GM23248 (cell line): ENCODE measurements around the gene TCF12. TPM values are rescaled to one million over a fixed set of nuclear protein-coding genes. Genes with fewer than 3 reads are reported as not detected.

Source experiments
- DNase-seq: peaks from one replicate; pipeline ENCODE4 v3.0.0-alpha.2; 2015
- H2AFZ ChIP-seq: fragments of 200-600 bp; sonication (generic); 2 replicates; pipeline ENCODE4 v1.6.1; 2016; ENCODE audit warnings: antibody characterized with exemption
- H3F3A ChIP-seq: fragments of 200-600 bp; sonication (generic); 2 replicates; pipeline ENCODE4 v1.6.1; 2016; ENCODE audit warnings: mild to moderate bottlenecking, antibody characterized with exemption, mixed run types; ENCODE audit not compliant: insufficient read depth
- H3K27ac ChIP-seq: fragments of 200-600 bp; sonication (generic); 2 replicates; pipeline ENCODE4 v1.5.1; 2016; ENCODE audit warnings: mild to moderate bottlenecking
- H3K27me3 ChIP-seq: fragments of 200-600 bp; sonication (generic); replicated peaks from 2 replicates; pipeline ENCODE4 v1.6.1; 2016; ENCODE audit warnings: mild to moderate bottlenecking; ENCODE audit not compliant: insufficient read depth
- H3K36me3 ChIP-seq: fragments of 200-600 bp; sonication (generic); 2 replicates; pipeline ENCODE4 v1.6.1; 2016; ENCODE audit warnings: low read depth, mild to moderate bottlenecking
- H3K4me1 ChIP-seq: fragments of 200-600 bp; sonication (generic); 2 replicates; pipeline ENCODE4 v1.6.1; 2016; ENCODE audit warnings: mild to moderate bottlenecking; ENCODE audit not compliant: insufficient read depth
- H3K4me2 ChIP-seq: fragments of 200-600 bp; sonication (generic); one replicate; pipeline ENCODE4 v1.6.1; 2016; ENCODE audit warnings: mild to moderate bottlenecking; ENCODE audit not compliant: unreplicated experiment
- H3K4me3 ChIP-seq: fragments of 200-600 bp; sonication (generic); 2 replicates; pipeline ENCODE4 v1.5.1; 2016; ENCODE audit warnings: mild to moderate bottlenecking
- H3K79me2 ChIP-seq: fragments of 200-600 bp; sonication (generic); 2 replicates; pipeline ENCODE4 v1.6.1; 2016; ENCODE audit warnings: mild to moderate bottlenecking; ENCODE audit not compliant: insufficient read depth
- H3K9ac ChIP-seq: fragments of 200-600 bp; sonication (generic); 2 replicates; pipeline ENCODE4 v1.6.1; 2016; ENCODE audit warnings: mild to moderate bottlenecking
- H3K9me2 ChIP-seq: fragments of 200-600 bp; sonication (generic); 2 replicates; pipeline ENCODE4 v1.6.1; 2016; ENCODE audit warnings: mixed run types, mild to moderate bottlenecking, moderate library complexity; ENCODE audit not compliant: insufficient read depth
- H3K9me3 ChIP-seq: fragments of 200-600 bp; sonication (generic); one replicate; pipeline ENCODE4 v1.6.1; 2017; ENCODE audit warnings: low read depth
- H4K20me1 ChIP-seq: fragments of 200-600 bp; sonication (generic); 2 replicates; pipeline ENCODE4 v1.6.0; 2016; ENCODE audit not compliant: insufficient read depth
- EZH2 ChIP-seq: fragments of 200-600 bp; sonication (generic); IDR thresholded peaks from 2 replicates; pipeline ENCODE4 v1.6.1; 2018; ENCODE audit warnings: antibody characterized with exemption, mild to moderate bottlenecking; ENCODE audit not compliant: insufficient read depth, poor library complexity, severe bottlenecking
- EZH2phosphoT487 ChIP-seq: fragments of 200-600 bp; sonication (generic); IDR thresholded peaks from 2 replicates; pipeline ENCODE4 v1.6.1; 2018; ENCODE audit warnings: antibody characterized with exemption, moderate library complexity, mild to moderate bottlenecking, low read depth; ENCODE audit not compliant: insufficient read depth
- WGBS, 2 experiments: methylation state at CpG; one replicate each; pipeline ENCODE4 v1.1.6; 2015 to 2017; ENCODE audit warnings: low lambda C conversion rate in 2 of 2, low coverage in 1 of 2; ENCODE audit errors: missing lambda C conversion rate in 2 of 2; 5-methylcytosine and 5-hydroxymethylcytosine counted together
- in situ Hi-C: fragments of 300-500 bp; cut with MboI; formaldehyde crosslinking; loops from 2 replicates; pipeline ENCODE4 v1.15.0; 2020
- polyA plus RNA-seq: library from polyadenylated mRNA; unstranded; fragments of >200 nt; fragmentation: Nextera tagmentation; extraction: Ambion mirVana; gene quantifications from 2 replicates; pipeline ENCODE4 v1.2.1, GENCODE V29; 2016
- total RNA-seq: library from RNA; depleted of rRNA; stranded (reverse); fragments of >200 nt; shearing (Covaris generic); gene quantifications from 2 replicates; pipeline ENCODE4 v1.2.3, GENCODE V29; 2014

Gene TCF12
- total and polyA plus RNA-seq, 2 experiments from 2014 or later = 53.6 to 58.6 TPM

- H3K9me3 ChIP-seq = no peaks in the 10 kb centered on the region
- H3K9me2 ChIP-seq = no peaks in the 10 kb centered on the region
- H3F3A ChIP-seq = no peaks in the 10 kb centered on the region
- H3K27me3 ChIP-seq = no peaks in the 10 kb centered on the region
- peaks cover 12% of the 10 kb centered on the region for H3K4me1 ChIP-seq
- H2AFZ ChIP-seq = no peak overlapping the region
- 0 out of 2 replicates have a peak, but pooled peaks cover 4% of the 10 kb centered on the region for H4K20me1 ChIP-seq
- H3K9ac ChIP-seq = no peak overlapping the region
- WGBS, 2 experiments = 96 to 99% methylated on average over 4 of the region's 4 CpGs
- H3K4me2 ChIP-seq = no peak overlapping the region
- in situ Hi-C loops = no loop called here
- no peak for TF ChIP-seq EZH2
- TF ChIP-seq EZH2phosphoT487 = no peak
- no peak overlapping the region for H3K4me3 ChIP-seq
- no peak for DNase-seq
- peaks cover 68% of the 10 kb centered on the region for H3K79me2 ChIP-seq
- H3K27ac ChIP-seq = no peak overlapping the region
- H3K36me3 ChIP-seq = no peaks in the 10 kb centered on the region
Observed at GRCh38 chr15:57100136-57100539, 181.7 kb downstream of the TCF12 start.

GRCh38 chr15:57102858-57103257, 184.4 kb downstream of the TCF12 start:
- no peak for TF ChIP-seq EZH2phosphoT487
- no peak for TF ChIP-seq EZH2

GRCh38 chr15:57108296-57108695, 189.9 kb downstream of the TCF12 start:
- no peak overlapping the region for H3K4me3 ChIP-seq
- no peaks in the 10 kb centered on the region for H3K27me3 ChIP-seq
- H2AFZ ChIP-seq = no peak overlapping the region
- H3K9me2 ChIP-seq = no peaks in the 10 kb centered on the region
- H3K4me2 ChIP-seq = no peak overlapping the region
- H3K4me1 ChIP-seq = no peaks in the 10 kb centered on the region
- no peak for DNase-seq
- H3K9me3 ChIP-seq = no peaks in the 10 kb centered on the region
- peaks cover 73% of the 10 kb centered on the region for H3K79me2 ChIP-seq
- 94 to 100% methylated on average over 2 of the region's 2 CpGs for WGBS, 2 experiments
- H3F3A ChIP-seq = no peaks in the 10 kb centered on the region
- no peaks in the 10 kb centered on the region for H4K20me1 ChIP-seq
- in situ Hi-C loops = no loop called here
- H3K27ac ChIP-seq = no peak overlapping the region
- no peak overlapping the region for H3K9ac ChIP-seq
- H3K36me3 ChIP-seq = 0 out of 2 replicates have a peak, but pooled peaks cover 4% of the 10 kb centered on the region
- TF ChIP-seq EZH2 (no peak), EZH2phosphoT487 (no peak)

More at GRCh38 chr15:57102858-57103257, 184.4 kb downstream of the TCF12 start:
- H3K4me2 ChIP-seq = no peak overlapping the region
- no peaks in the 10 kb centered on the region for H3F3A ChIP-seq
- 75 to 76% methylated on average over 5 of the region's 5 CpGs for WGBS, 2 experiments
- no peaks in the 10 kb centered on the region for H3K9me3 ChIP-seq
- no peaks in the 10 kb centered on the region for H3K9me2 ChIP-seq
- peaks cover 12% of the 10 kb centered on the region for H3K4me1 ChIP-seq
- 0 out of 2 replicates have a peak, but pooled peaks cover 4% of the 10 kb centered on the region for H3K36me3 ChIP-seq
- H4K20me1 ChIP-seq = no peaks in the 10 kb centered on the region
- no peak for DNase-seq
- H2AFZ ChIP-seq = no peak overlapping the region
- no peak overlapping the region for H3K9ac ChIP-seq
- in situ Hi-C loops = no loop called here
- no peak overlapping the region for H3K27ac ChIP-seq
- no peaks in the 10 kb centered on the region for H3K27me3 ChIP-seq
- no peak overlapping the region for H3K4me3 ChIP-seq
- H3K79me2 ChIP-seq = peaks cover 67% of the 10 kb centered on the region

GRCh38 chr15:57109005-57109404, 190.6 kb downstream of the TCF12 start:
- Histone ChIP-seq H3K4me2 (no peak overlapping the region), H3K9me2 (no peaks in the 10 kb centered on the region), H3K4me1 (no peaks in the 10 kb centered on the region), H4K20me1 (no peaks in the 10 kb centered on the region), H2AFZ (no peak overlapping the region), H3K27ac (no peak overlapping the region), H3K9ac (no peak overlapping the region), H3K4me3 (no peak overlapping the region), H3K79me2 (peaks cover 74% of the 10 kb centered on the region), H3F3A (no peaks in the 10 kb centered on the region), H3K36me3 (0 out of 2 replicates have a peak, but pooled peaks cover 4% of the 10 kb centered on the region), H3K27me3 (no peaks in the 10 kb centered on the region), H3K9me3 (no peaks in the 10 kb centered on the region)
- in situ Hi-C loops = no loop called here
- DNase-seq = no peak
- TF ChIP-seq EZH2 (no peak), EZH2phosphoT487 (no peak)
- 97 to 100% methylated on average over 2 of the region's 2 CpGs for WGBS, 2 experiments

GRCh38 chr15:57111002-57111401, 192.6 kb downstream of the TCF12 start:
- in situ Hi-C loops = no loop called here
- no peak overlapping the region for H3K4me2 ChIP-seq
- no peak overlapping the region for H3K27ac ChIP-seq
- peaks cover 79% of the 10 kb centered on the region for H3K79me2 ChIP-seq
- no peaks in the 10 kb centered on the region for H3F3A ChIP-seq
- DNase-seq = no peak
- no peaks in the 10 kb centered on the region for H3K9me3 ChIP-seq
- H3K9ac ChIP-seq = no peak overlapping the region
- 94 to 96% methylated on average over 4 of the region's 4 CpGs for WGBS, 2 experiments
- H3K4me1 ChIP-seq = no peaks in the 10 kb centered on the region
- H3K4me3 ChIP-seq = no peak overlapping the region
- no peaks in the 10 kb centered on the region for H4K20me1 ChIP-seq
- H3K9me2 ChIP-seq = no peaks in the 10 kb centered on the region
- no peaks in the 10 kb centered on the region for H3K27me3 ChIP-seq
- TF ChIP-seq EZH2 (no peak), EZH2phosphoT487 (no peak)
- no peak overlapping the region for H2AFZ ChIP-seq
- 0 out of 2 replicates have a peak, but pooled peaks cover 4% of the 10 kb centered on the region for H3K36me3 ChIP-seq
